ENCODE measurements around the gene TTC14.

The TTC14 gene

DNA sequence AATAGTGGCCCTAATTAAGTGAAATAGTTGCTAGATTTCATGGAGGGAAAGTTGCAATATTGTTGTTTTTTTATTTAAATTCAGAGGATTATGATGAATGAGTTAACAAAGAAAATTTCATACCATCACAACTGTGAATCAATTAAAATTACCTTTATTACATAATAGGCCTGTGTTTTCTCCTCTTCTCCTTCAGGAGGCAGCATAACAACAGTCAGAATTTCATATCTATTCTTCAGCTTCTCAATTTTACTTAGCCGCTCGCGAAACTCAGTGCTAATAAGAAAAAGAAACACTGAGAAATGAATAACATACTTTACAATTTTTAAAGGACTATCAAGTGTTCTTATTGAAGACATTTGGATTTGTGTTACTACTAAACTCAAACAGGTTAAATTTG is 29.4 kb downstream of the TTC14 start:
- no peak for DNase-seq

DNA sequence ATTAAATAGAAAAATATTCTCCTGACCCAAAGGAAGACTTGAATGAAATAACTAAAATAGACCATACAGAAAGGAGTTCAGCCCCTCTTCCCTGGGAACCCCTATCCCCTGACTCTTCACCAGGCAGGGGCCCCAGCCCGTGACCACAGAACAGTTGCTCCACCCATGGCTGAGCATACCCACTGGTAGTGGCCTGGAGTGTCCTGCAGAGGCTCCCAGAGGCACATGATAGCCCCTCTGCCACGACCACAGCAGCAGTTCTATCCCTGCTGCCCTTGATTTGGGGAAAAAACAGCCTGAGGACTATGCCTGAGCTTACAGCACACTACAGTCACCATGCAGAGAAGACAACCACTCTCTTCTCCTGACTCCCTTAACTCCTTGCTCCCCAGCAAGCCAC is 31.8 kb downstream of the TTC14 start:
- DNase-seq = no peak

DNA sequence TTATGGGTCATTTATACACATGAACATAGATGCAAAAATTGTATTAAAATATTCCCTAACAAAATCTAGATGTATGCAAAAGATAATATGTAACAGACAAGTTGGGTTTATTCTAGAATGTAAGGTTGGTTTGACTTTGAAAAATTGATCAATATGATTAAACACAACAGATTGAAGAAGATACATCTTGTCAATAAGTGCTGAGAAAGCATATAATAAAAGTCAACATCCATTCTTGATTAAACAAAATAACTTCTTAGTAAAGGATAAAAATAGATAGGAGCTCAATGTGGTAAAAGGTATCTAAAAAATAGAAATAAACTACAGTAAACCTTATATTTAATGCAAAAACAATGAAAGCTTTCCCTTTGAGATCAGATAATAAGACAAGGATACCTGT is 39.0 kb downstream of the TTC14 start:
- no peak for DNase-seq

DNA sequence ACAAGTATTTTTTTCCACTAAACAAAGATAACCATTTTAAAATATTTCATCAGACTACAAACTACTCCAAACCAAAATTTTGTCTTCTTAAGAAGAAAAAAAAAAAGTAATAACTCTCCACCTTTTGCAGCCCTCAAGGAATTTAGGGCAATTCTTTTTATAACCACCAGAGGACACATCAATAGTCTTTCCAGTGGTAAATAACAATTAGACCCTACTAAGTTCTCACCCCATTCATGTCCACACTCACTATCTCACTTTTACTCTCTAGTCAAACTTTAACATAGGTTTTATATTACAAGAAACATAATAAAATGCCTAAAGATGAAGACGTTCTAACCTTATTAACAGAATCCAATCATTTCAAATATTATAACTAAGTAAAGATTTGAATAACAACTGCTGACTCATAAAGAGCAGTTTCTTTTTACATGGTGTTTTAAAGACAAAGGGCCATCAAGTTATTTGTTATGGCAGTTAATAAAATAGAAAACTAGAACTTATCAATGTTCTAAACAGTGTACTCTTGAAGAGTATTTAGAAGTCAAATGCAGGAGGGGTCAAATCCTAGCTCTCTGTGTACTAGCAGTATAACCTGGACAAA is 44.3 kb downstream of the TTC14 start:
- DNase-seq = no peak

DNA sequence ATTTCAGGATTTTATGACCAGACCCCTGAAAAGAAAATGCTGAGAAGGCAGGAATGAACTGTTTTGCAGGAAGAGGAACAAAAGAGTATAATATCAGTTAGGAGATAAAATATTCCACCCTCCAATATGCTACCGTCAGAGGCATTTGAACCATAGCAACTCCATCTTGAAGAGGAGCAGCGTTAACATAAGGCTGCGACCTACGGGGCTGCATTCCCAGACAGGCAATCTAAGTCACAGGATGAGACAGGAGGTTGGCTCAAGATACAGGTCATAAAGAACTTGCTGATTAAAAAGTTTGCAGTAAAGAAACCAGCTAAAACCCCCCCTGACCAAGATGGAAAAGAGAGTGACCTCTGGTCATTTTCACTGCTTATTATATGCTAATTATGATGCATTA is 54.4 kb downstream of the TTC14 start:
- no peak for DNase-seq

DNA sequence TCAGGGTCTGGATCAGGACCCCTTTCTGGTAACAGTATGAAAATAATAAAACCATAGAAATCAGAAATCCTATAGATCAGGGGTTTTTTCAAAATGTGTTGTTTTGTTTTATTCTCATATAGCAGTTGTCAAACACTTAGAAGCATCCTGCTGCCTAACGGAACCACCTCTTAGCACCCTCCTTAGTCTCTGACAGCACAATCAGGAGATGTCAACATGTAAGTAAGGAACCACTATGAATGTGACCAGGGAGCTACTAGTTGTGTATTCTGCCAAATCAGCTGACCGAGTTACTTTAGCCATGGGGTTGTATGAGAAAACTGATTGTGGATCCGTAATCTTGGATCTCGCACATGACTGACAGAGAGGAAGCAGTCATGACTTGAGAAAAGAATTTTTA is 55.1 kb downstream of the TTC14 start:
- DNase-seq = no peak
